HG02973 (cell line): Measurements from ENCODE around the gene ADAMTS19.
"Not testable (repeated sequence)": the region's sequence is repeated elsewhere in the genome, so short reads cannot be mapped to it uniquely, and the experiment has no call there.

Experiments
- ATAC-seq: cut with Tn5 transposase; IDR thresholded peaks from one replicate; pipeline ENCODE4 v1.9.1; 2021; ENCODE audit warnings: moderate library complexity; ENCODE audit not compliant: unreplicated experiment

The ADAMTS19 gene

DNA sequence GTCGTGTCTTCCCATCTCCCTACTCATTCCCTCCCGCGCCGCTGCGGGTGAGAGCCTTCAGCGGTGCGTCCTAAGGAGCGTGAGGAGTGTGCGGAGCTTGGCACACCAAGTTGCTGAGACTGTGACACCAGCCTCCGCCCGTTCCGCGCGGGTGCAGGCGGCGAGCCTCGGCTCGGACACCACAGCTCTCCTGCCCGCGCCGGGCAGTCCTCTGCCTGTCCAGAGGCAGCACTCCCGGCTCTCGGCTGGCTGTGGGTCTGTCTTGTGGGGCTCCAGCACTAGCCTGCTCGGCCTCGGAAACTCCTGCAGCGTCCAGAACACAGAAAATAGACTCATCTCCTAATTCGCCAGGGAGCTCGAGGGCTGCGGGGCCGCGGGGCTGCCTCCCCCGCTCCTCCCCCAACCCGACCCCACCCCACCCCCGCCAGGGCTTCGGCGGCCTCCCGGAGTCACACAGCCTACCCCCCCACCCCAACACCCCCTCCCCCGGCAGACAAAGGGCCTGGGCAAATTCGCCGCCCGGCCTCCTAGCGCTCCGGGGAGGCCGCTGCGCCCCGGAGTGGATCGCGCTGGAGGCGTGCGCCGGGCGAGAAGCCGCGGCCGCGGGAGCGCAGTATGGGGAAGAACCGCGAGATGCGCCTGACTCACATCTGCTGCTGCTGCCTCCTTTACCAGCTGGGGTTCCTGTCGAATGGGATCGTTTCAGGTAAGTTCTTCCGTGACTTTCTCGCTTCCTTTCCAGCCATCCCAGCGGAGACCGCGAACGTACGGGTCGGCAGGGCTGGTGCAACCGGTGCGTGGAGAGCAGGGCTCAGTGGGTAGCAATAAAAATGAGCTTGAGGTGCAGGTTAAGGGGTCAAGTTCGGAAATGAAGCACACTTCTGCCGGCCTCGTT lies at the start of gene ADAMTS19:
ADAMTS19 (plus strand) TSS at position 522 of the 895 bp plus-strand sequence; CDS start at position 616, 94 bp downstream.
- ATAC-seq, result no peak

DNA sequence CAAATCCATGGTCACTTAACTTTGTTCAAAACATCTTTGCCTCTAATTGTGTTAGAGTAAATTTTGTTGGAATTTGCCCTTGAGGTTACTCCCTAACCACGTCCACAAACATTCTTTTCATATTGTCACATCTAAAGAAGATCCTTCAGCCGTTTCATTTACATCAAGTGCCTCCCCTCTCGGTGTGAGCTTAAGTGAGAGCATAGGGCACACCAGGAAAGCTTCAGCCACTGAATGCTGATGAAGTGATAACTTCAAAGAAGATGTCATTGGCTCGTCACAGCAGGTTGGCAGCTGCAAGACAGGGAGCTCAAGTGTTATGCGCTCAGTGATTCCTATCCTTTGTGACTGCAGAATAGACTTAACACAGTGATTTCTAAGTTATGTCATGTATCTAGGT lies 49.6 kb upstream of the ADAMTS19 start:
- no peak for ATAC-seq

GRCh38 chr5:129412721-129413120 lies 47.4 kb upstream of the ADAMTS19 start:
- ATAC-seq, result no peak

DNA sequence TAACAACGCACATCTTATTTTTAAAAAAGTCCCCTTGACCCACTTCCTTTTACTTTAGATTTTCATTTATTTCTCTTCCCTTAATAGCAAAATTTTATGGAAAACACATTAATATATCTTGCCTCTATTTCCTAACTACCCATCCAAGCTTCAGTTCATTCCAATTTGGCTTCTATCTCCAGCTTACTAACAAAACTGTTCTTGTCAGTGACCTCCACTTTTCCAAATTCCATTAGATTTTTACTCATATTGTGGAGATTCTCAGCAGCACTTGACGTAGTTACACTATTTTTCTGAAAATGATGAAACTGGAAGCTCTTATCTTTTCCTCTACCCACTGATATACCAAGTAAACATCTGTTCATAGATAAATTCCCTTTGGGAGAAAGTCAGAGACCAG lies 46.5 kb upstream of the ADAMTS19 start:
- ATAC-seq, result no peak

GRCh38 chr5:129419292-129419691 lies 40.8 kb upstream of the ADAMTS19 start:
- no peak for ATAC-seq

- no peak for ATAC-seq
Observed at GRCh38 chr5:129425031-129425430, 35.1 kb upstream of the ADAMTS19 start.

- ATAC-seq, result no peak
Observed at GRCh38 chr5:129426071-129426470, 34.0 kb upstream of the ADAMTS19 start.

DNA sequence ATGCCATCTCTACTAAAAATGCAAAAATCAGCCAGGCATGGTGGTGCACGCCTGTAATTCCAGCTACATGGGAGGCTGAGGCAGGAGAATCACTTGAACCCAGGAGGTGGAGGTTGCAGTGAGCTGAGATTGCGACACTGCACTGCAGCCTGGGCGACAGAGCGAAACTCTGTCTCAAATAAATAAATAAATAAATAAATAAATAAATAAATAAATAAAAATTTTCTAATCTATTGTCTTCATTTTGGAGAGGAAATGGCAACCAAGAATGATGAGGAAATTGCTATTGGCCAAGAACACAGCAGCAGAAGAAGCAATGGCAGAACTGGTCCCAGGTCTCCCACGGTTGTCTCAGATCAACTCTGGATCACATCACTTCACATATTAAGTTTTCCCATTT lies 31.5 kb upstream of the ADAMTS19 start:
- ATAC-seq, result not testable (repeated sequence)

DNA sequence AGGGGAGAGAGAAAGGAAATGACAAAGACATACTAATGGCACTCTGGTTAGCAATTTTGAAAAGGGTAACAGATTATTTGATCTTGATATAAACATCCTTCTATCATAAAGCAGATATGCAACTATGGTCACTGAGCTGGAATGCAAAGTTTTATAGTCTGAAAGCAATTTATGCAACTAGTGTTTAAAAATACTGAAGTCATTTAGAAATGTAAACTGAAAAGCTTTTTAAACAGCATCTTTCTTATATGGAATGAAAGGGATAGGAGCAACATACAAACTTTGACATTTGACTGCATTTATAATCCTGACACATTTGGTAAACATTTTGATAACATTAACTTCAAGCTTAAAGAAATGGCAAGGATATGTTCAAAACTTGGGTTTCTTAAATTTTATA lies 28.7 kb upstream of the ADAMTS19 start:
- no peak for ATAC-seq

DNA sequence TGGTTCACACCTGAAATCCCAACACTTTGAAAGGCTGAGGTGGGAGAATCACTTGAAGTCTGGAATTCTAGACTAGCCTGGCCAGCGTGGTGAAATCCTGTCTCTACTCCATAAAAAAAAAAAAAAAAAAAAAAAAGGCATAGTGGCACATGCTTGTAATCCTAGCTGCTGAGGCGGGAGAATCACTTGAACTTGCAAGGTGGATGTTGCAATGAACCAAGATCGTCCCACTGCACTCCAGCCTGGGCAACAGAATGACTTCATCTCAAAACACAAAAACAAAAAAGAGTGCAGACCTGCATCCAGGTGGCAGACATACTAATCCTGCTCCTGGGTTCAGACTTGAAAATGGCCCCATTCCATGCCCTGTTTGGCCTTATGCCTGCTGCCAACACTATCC lies 21.8 kb upstream of the ADAMTS19 start:
- ATAC-seq, result no peak

GRCh38 chr5:129440424-129440823 lies 19.7 kb upstream of the ADAMTS19 start:
- no peak for ATAC-seq

DNA sequence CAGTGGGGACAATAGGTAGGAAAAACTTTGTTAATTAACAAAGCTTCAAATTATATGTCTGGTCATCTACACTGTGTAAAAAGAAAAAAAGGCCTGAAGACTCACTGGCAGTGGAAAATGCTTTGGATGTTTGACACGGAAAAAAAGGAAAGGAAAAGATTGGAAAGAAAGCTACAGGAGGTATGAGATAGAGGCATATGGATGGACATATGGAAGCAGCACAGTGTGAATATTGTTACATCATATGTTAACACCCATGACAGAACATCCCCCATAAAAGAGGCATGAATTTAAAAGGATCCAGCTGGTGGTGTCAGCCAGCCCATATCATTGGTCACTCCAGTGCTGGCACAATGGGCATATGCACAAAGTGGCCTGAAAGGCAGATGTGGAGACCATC lies 19.0 kb upstream of the ADAMTS19 start:
- ATAC-seq, result no peak

DNA sequence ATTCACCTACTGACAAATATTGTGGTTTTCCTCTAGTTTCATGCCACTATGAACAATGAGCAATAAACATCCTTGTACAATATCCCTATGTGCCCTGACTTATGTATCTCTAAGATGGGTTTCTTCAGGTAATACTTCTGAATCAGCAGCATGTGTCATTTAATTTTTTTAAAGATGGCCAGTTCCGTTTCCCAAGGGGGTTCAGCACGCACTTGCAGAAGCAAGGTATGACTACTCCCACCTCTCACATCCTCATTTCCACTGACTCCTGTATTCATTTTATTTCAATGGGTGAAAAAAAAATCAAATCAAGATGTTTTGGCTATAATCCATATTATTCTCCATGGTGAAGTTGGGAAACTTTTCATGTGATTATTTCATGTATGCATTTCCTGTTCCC lies 14.7 kb upstream of the ADAMTS19 start:
- peak; percentile 93 for ATAC-seq

DNA sequence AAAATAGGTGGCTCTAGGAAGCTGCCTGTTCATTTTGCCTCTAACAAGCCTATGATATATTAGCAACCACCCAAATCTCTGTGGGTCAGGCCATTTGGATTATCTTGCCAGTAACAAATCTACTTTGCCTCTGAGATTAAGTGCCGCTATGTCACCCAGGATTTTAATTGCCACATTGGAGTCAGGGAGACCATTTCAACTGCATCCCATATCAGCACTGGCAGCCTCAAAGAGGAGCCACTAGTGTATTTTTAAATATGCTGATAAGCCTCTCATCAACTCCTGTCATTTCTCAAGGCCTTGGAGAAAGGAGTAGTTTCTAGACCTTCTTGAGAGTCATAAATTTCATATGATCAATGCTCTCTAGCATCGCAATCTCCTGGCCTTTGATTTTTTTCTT lies 12.1 kb upstream of the ADAMTS19 start:
- no peak for ATAC-seq

GRCh38 chr5:129448654-129449053 lies 11.4 kb upstream of the ADAMTS19 start:
- ATAC-seq, result no peak

DNA sequence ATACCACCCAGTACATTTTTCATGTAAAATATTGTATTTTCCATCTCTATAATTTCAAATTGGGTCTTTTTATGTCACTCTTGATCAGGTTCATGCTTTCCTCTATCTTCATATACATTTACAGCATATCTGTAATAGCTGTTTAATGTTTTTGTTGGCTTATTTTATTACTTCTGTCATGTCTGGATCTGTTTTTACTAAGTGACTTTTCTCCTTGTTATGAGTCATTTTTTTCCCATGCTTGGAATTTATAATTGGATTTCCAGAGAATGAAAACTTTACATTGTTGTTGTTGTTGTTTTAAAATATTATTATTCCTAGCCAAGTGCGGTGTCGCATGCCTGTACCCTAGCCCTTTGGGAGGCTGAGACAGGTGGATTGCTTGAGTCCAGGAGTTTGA lies 5.6 kb upstream of the ADAMTS19 start:
- ATAC-seq, result no peak

DNA sequence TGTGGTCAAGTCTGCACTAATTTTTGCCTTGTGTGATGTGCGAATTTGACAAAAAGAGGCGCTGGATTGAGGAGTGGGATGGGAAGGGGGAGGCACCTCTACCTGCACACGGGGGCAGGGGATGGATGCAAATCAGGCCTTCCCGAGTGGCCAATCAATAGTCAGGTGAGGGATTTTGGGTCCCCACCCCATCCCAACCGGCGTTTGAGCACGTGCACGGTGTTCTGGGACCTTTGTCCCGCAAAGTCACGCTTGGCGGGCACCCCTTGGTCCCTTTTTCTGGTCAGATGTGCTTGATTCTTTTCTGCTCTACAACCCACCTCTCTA lies 685 bp upstream of the ADAMTS19 start:
- no peak for ATAC-seq

DNA sequence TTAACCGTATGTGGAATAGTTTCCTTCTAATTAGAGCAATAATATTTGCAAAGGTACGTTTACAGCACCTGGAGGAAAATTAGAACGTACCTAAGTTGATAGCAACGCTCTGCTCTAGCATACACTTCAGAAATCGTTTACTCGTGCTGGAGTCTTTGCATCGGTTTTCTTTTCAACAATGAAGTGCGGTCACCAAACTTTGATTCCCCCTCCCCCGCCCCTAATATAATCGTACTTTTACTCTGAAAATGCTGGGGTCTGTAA lies 506 bp downstream of the ADAMTS19 start:
- no peak for ATAC-seq

DNA sequence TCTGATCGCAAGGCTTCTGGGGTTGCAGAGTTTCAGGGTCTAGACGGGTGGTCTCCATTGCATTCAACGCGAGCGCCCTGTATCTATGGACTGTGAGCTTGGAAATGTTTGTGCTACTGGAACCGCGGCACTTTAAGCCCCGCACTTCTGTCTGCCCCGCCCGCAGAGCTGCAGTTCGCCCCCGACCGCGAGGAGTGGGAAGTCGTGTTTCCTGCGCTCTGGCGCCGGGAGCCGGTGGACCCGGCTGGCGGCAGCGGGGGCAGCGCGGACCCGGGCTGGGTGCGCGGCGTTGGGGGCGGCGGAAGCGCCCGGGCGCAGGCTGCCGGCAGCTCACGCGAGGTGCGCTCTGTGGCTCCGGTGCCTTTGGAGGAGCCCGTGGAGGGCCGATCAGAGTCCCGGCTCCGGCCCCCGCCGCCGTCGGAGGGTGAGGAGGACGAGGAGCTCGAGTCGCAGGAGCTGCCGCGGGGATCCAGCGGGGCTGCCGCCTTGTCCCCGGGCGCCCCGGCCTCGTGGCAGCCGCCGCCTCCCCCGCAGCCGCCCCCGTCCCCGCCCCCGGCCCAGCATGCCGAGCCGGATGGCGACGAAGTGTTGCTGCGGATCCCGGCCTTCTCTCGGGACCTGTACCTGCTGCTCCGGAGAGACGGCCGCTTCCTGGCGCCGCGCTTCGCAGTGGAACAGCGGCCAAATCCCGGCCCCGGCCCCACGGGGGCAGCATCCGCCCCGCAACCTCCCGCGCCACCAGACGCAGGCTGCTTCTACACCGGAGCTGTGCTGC lies 1.0 kb downstream of the ADAMTS19 start:
- ATAC-seq, result no peak

DNA sequence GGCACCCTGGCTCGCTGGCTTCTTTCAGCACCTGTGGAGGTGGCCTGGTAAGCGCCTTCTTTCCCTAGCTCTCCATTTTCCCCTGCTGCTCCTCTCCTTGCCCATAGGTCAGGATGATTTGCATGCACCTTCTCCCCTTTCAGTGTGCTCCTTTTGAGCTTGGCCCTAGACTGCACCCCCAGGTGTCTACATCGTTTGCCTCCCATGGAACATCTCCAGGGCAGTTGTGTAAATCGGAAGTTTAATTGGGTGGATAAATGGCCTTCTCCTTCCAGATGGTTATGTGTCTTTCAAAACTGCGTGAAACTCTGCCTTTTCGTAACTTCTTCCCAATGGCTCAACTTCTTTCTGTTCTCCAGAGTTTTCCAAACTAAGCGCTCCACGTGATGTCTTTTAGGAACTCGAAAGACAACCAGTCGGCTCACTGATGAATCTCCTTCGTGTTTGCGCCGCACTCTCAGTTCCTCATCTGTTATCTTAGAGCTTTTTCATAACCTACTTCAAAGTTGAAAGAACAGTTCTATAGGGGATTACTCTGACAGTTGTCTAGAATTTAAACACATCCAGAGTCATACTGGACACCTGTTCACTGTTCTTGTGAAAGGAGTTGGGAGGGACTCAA lies 1.7 kb downstream of the ADAMTS19 start:
- ATAC-seq, result no peak

- ATAC-seq, result no peak
Observed at GRCh38 chr5:129465776-129466344, 5.8 kb downstream of the ADAMTS19 start.

GRCh38 chr5:129474544-129474943 lies 14.4 kb downstream of the ADAMTS19 start:
- ATAC-seq, result no peak
